OCI-LY3 (cell line): Measurements from ENCODE around the gene KRT79.

Source experiments
- H2AFZ ChIP-seq: fragments of 200-600, 300-600 bp; shearing (Covaris generic); 2 replicates; pipeline ENCODE4 v1.6.0; 2014; ENCODE audit warnings: antibody characterized with exemption, low read depth, low read length
- H3K27ac ChIP-seq: fragments of 200-600, 300-600 bp; sonication (generic); 2 replicates; pipeline ENCODE4 v1.5.1; 2014; ENCODE audit warnings: mild to moderate bottlenecking, low read length, moderate library complexity, mixed read lengths
- H3K27me3 ChIP-seq: fragments of 200-600, 300-600 bp; sonication (generic); 2 replicates; pipeline ENCODE4 v1.6.1; 2014; ENCODE audit warnings: low read depth, low read length, mixed read lengths
- H3K36me3 ChIP-seq: fragments of 200-600, 300-600 bp; sonication (generic); replicated peaks from 2 replicates; pipeline ENCODE3; 2014; ENCODE audit warnings: low read depth, low read length, mixed read lengths
- H3K4me1 ChIP-seq: fragments of 300-600, 200-600 bp; sonication (generic); 2 replicates; pipeline ENCODE4 v1.6.1; 2014; ENCODE audit warnings: low read length, mixed read lengths
- H3K4me2 ChIP-seq: fragments of 200-600, 300-600 bp; sonication (generic); 2 replicates; pipeline ENCODE4 v1.6.1; 2014; ENCODE audit warnings: low read length, mixed read lengths
- H3K4me3 ChIP-seq: fragments of 300-600, 200-600 bp; sonication (generic); 2 replicates; pipeline ENCODE4 v1.5.1; 2014; ENCODE audit warnings: antibody characterized with exemption, mild to moderate bottlenecking, low read length, moderate library complexity
- H3K79me2 ChIP-seq: fragments of 300-600, 200-600 bp; shearing (Covaris generic); 2 replicates; pipeline ENCODE4 v1.6.1; 2014; ENCODE audit warnings: mild to moderate bottlenecking, low read length, mixed read lengths
- H3K9ac ChIP-seq: fragments of 300-600, 200-600 bp; shearing (Covaris generic); 2 replicates; pipeline ENCODE4 v1.6.0; 2014; ENCODE audit warnings: mild to moderate bottlenecking, low read length, moderate library complexity
- H3K9me3 ChIP-seq: fragments of 200-600, 300-600 bp; shearing (Covaris generic); 2 replicates; pipeline ENCODE4 v1.6.1; 2014; ENCODE audit warnings: low read length, mixed read lengths; ENCODE audit not compliant: insufficient read depth
- H4K20me1 ChIP-seq: fragments of 200-600, 300-600 bp; sonication (generic); 2 replicates; pipeline ENCODE4 v1.6.1; 2016; ENCODE audit warnings: low read length, mixed read lengths; ENCODE audit not compliant: insufficient read depth
- EZH2phosphoT487 ChIP-seq: fragments of 200-600 bp; shearing (Covaris generic); IDR thresholded peaks from 2 replicates; pipeline ENCODE4 v1.6.1; 2018; ENCODE audit warnings: antibody characterized with exemption, mixed run types, low read depth
- TF ChIP-seq, protein P1 (sequence below): fragments of 200-600, 300-600 bp; sonication (generic); IDR thresholded peaks from 2 replicates; pipeline ENCODE4 v1.5.1; 2014; ENCODE audit warnings: antibody characterized with exemption, low read length, low read depth

The KRT79 gene

DNA sequence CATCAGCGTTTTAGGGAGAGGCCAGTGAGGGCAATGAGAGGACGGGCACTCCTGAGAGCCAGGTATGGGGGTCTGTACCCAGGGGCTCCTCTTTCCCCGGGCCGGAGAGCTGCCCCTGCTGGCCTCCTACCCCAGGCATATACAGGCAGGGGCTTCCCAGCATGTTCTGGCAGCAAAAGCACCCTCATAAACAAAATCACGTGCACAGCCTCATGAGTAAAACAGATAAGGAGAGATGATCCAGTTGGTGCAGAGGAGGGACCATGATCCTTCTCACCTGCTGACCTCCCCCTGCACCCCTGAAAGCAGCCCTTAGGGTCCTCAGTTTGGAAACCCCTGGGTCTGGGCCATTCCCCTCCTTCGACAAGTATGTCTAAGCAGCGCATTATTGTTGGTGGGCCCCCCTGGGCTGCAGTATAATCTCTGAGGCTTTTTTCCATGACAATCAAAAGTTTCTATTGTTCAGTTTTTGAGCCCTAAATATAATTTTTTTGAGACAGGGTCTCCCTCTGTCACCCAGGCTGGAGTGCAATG, 15.2 kb downstream of the KRT79 start:
- Histone ChIP-seq H2AFZ (no peak overlapping the region), H3K36me3 (no peaks in the 10 kb centered on the region), H3K9me3 (no peaks in the 10 kb centered on the region), H3K79me2 (no peaks in the 10 kb centered on the region), H3K4me2 (no peak overlapping the region), H3K9ac (no peak overlapping the region), H3K4me1 (no peaks in the 10 kb centered on the region), H3K27ac (no peak overlapping the region), H3K4me3 (no peak overlapping the region), H3K27me3 (peaks cover 37% of the 10 kb centered on the region), H4K20me1 (no peaks in the 10 kb centered on the region)
- TF ChIP-seq, protein P1, sequence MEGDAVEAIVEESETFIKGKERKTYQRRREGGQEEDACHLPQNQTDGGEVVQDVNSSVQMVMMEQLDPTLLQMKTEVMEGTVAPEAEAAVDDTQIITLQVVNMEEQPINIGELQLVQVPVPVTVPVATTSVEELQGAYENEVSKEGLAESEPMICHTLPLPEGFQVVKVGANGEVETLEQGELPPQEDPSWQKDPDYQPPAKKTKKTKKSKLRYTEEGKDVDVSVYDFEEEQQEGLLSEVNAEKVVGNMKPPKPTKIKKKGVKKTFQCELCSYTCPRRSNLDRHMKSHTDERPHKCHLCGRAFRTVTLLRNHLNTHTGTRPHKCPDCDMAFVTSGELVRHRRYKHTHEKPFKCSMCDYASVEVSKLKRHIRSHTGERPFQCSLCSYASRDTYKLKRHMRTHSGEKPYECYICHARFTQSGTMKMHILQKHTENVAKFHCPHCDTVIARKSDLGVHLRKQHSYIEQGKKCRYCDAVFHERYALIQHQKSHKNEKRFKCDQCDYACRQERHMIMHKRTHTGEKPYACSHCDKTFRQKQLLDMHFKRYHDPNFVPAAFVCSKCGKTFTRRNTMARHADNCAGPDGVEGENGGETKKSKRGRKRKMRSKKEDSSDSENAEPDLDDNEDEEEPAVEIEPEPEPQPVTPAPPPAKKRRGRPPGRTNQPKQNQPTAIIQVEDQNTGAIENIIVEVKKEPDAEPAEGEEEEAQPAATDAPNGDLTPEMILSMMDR, result no peak
- no peak for TF ChIP-seq EZH2phosphoT487

DNA sequence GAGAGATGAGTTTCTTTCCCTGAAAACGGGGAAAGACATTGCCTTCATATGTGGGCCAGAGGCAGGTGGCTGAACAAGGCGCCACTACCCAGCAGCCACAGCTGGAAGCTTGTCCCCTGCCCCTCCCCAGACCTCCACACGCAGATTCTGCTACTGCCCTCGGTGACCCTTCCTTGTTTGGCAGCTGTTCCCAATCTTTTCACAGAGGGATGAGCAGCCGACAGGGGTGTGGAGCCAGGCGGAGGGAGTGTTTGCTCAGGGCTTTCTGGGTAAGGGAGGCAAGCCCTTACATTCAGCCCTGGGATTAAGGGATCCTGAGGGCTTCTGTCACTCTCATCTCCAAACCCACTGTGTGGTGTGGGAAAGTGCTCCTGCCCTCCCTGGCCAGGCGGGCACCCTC, 15.7 kb downstream of the KRT79 start:
- no peaks in the 10 kb centered on the region for H3K36me3 ChIP-seq
- H3K4me1 ChIP-seq, result no peaks in the 10 kb centered on the region

GRCh38 chr12:52817699-52818238, 16.3 kb downstream of the KRT79 start:
- Histone ChIP-seq H3K27me3 (peaks cover 37% of the 10 kb centered on the region), H4K20me1 (no peaks in the 10 kb centered on the region)
- no peak for TF ChIP-seq EZH2phosphoT487
- TF ChIP-seq, protein P1, result no peak

More for the DNA sequence above, 15.7 kb downstream of the KRT79 start:
- Histone ChIP-seq H3K79me2 (no peaks in the 10 kb centered on the region), H4K20me1 (no peaks in the 10 kb centered on the region), H3K4me3 (no peak overlapping the region), H3K4me2 (no peak overlapping the region), H3K27me3 (peaks cover 37% of the 10 kb centered on the region), H3K9ac (no peak overlapping the region), H3K27ac (no peak overlapping the region), H2AFZ (no peak overlapping the region), H3K9me3 (no peaks in the 10 kb centered on the region)
- TF ChIP-seq, protein P1, result no peak
- TF ChIP-seq EZH2phosphoT487, result no peak

GRCh38 chr12:52817003-52817698, 17.0 kb downstream of the KRT79 start:
- H3K9ac ChIP-seq, result no peak overlapping the region
- H3K4me3 ChIP-seq, result no peak overlapping the region
- H3K27ac ChIP-seq, result no peak overlapping the region
- no peak overlapping the region for H2AFZ ChIP-seq
- no peaks in the 10 kb centered on the region for H3K79me2 ChIP-seq
- no peak for TF ChIP-seq EZH2phosphoT487
- TF ChIP-seq, protein P1, result no peak
- H3K4me2 ChIP-seq, result no peak overlapping the region
- H3K9me3 ChIP-seq, result no peaks in the 10 kb centered on the region
- peaks cover 33% of the 10 kb centered on the region for H3K27me3 ChIP-seq
- no peaks in the 10 kb centered on the region for H3K4me1 ChIP-seq
- H3K36me3 ChIP-seq, result no peaks in the 10 kb centered on the region
- no peaks in the 10 kb centered on the region for H4K20me1 ChIP-seq

More at GRCh38 chr12:52817699-52818238, 16.3 kb downstream of the KRT79 start:
- H3K9me3 ChIP-seq, result no peaks in the 10 kb centered on the region
- no peak overlapping the region for H2AFZ ChIP-seq
- H3K4me2 ChIP-seq, result no peak overlapping the region
- no peaks in the 10 kb centered on the region for H3K79me2 ChIP-seq
- no peaks in the 10 kb centered on the region for H3K4me1 ChIP-seq
- no peak overlapping the region for H3K4me3 ChIP-seq
- H3K36me3 ChIP-seq, result no peaks in the 10 kb centered on the region
- no peak overlapping the region for H3K9ac ChIP-seq
- H3K27ac ChIP-seq, result no peak overlapping the region
